Neural progenitor cell (in vitro differentiated cells): ENCODE measurements around the gene NOG. TPM values are rescaled to one million over a fixed set of nuclear protein-coding genes. Genes with fewer than 3 reads are reported as not detected.

Experiments used
- DNase-seq: peaks from one replicate; pipeline ENCODE4 v3.0.0-alpha.2; 2016; ENCODE audit warnings: low spot score
- H2AFZ ChIP-seq: fragments of 200-600 bp; sonication (generic); replicated peaks from 2 replicates; pipeline ENCODE4 v1.6.1; 2016; ENCODE audit warnings: antibody characterized with exemption
- H3F3A ChIP-seq: fragments of 200-600 bp; sonication (generic); 2 replicates; pipeline ENCODE4 v1.6.1; 2016; ENCODE audit warnings: antibody characterized with exemption, low read depth
- H3K27ac ChIP-seq: fragments of 200-600 bp; sonication (generic); 2 replicates; pipeline ENCODE4 v1.5.1; 2016; ENCODE audit warnings: mild to moderate bottlenecking
- H3K27me3 ChIP-seq: fragments of 200-600 bp; sonication (generic); 2 replicates; pipeline ENCODE4 v1.6.1; 2016; ENCODE audit warnings: mild to moderate bottlenecking, moderate library complexity
- H3K36me3 ChIP-seq: fragments of 200-600 bp; sonication (generic); 2 replicates; pipeline ENCODE4 v1.5.1; 2016
- H3K4me1 ChIP-seq: fragments of 200-600 bp; sonication (generic); 2 replicates; pipeline ENCODE4 v1.6.1; 2016; ENCODE audit warnings: mixed run types
- H3K4me2 ChIP-seq: fragments of 200-600 bp; sonication (generic); 2 replicates; pipeline ENCODE4 v1.6.1; 2016
- H3K4me3 ChIP-seq: fragments of 200-600 bp; sonication (generic); 2 replicates; pipeline ENCODE4 v1.5.1; 2016
- H3K79me2 ChIP-seq: fragments of 200-600 bp; sonication (generic); 2 replicates; pipeline ENCODE4 v1.6.1; 2016; ENCODE audit warnings: low read depth
- H3K9ac ChIP-seq: fragments of 200-600 bp; sonication (generic); 2 replicates; pipeline ENCODE4 v1.6.1; 2016
- H3K9me3 ChIP-seq: fragments of 200-600 bp; sonication (generic); 2 replicates; pipeline ENCODE4 v1.5.1; 2016; ENCODE audit warnings: low read depth
- H4K20me1 ChIP-seq: fragments of 200-600 bp; sonication (generic); 2 replicates; pipeline ENCODE4 v1.6.1; 2016; ENCODE audit warnings: low read depth
- H3K27ac Mint-ChIP-seq: 3 replicates; pipeline ENCODE4 v1.8.0; 2021; ENCODE audit warnings: mixed read lengths
- H3K27me3 Mint-ChIP-seq: 2 replicates; pipeline ENCODE4 v1.8.0; 2022; ENCODE audit warnings: low read depth, mild to moderate bottlenecking, inconsistent platforms, moderate library complexity, mixed read lengths; ENCODE audit not compliant: insufficient read depth
- H3K36me3 Mint-ChIP-seq: 3 replicates; pipeline ENCODE4 v1.8.0; 2021; ENCODE audit warnings: mixed read lengths
- H3K4me1 Mint-ChIP-seq: 3 replicates; pipeline ENCODE4 v1.8.0; 2021; ENCODE audit warnings: mixed read lengths
- H3K4me3 Mint-ChIP-seq: 3 replicates; pipeline ENCODE4 v1.8.0; 2021; ENCODE audit warnings: mild to moderate bottlenecking, moderate library complexity, mixed read lengths
- H3K9me3 Mint-ChIP-seq: 3 replicates; pipeline ENCODE4 v1.8.0; 2020; ENCODE audit warnings: mixed read lengths
- CTCF ChIP-seq: fragments of 200-600 bp; sonication (generic); IDR thresholded peaks from 2 replicates; pipeline ENCODE4 v1.5.1; 2017; ENCODE audit warnings: antibody characterized with exemption, mild to moderate bottlenecking
- EZH2 ChIP-seq: fragments of 200-600 bp; sonication (generic); IDR thresholded peaks from 2 replicates; pipeline ENCODE4 v1.6.1; 2017; ENCODE audit warnings: antibody characterized with exemption, mild to moderate bottlenecking, moderate library complexity
- EZH2phosphoT487 ChIP-seq: fragments of 200-600 bp; sonication (generic); IDR thresholded peaks from 2 replicates; pipeline ENCODE4 v1.6.1; 2017; ENCODE audit warnings: antibody characterized with exemption
- total RNA-seq: library from RNA; depleted of rRNA; stranded (reverse); fragments of >200 nt; gene quantifications from 2 replicates; pipeline ENCODE4 v1.2.3, GENCODE V29; 2015; ENCODE audit warnings: low replicate concordance

The NOG gene
- total RNA-seq, 1 donor from 2014 or later, result 0.34 TPM

DNA sequence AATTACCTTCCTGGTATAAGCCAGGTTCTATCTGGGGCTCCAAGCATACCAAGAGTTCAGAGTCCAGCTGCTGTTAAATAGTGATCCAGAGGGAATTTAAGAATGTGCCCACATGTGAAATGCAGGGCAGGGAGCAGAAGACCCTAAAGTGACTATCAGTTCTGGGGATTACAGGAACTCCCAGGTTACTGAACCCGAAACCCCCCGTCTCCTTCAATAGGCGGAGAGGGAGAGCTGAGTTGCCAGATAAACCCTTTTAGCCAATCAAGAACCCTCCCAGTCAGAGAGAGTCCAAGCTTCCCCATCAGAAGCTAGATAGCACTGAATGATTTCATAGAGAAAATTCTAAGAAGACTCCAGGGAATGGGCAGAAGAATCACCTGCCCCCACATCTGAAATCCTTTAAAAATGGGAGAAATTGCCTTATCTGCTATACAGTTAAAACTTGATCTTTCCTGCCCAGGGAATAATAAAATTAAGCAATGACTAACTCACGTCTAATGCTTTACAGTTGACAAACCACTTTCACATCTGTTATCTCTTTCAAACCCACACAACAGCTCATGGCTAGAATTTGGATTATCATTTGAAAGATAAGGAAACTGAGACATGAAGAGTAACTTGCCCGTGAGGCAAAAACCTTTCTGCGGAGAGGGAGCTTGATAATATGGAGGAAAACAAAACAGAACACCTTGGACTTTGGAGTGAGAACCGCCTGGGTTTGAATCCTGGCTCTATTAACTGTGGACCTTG is 10.2 kb downstream of the NOG start:
- H3K27ac Mint-ChIP-seq, result no peak overlapping the region

GRCh38 chr17:56604691-56605290 is 11.3 kb downstream of the NOG start:
- TF ChIP-seq CTCF (no peak), EZH2 (no peak), EZH2phosphoT487 (no peak)
- no peaks in the 10 kb centered on the region for H3K9me3 ChIP-seq
- DNase-seq, result no peak
- H3K79me2 ChIP-seq, result no peaks in the 10 kb centered on the region
- H3K36me3 ChIP-seq, result no peaks in the 10 kb centered on the region
- H3K27ac ChIP-seq, result no peak overlapping the region
- H2AFZ ChIP-seq, result no peak overlapping the region
- H3K4me3 ChIP-seq, result no peak overlapping the region
- no peak overlapping the region for H3K4me2 ChIP-seq
- H3K36me3 Mint-ChIP-seq, result no peaks in the 10 kb centered on the region
- H3K9me3 Mint-ChIP-seq, result peaks cover 6% of the 10 kb centered on the region
- H3K27ac Mint-ChIP-seq, result no peak overlapping the region
- peaks cover 41% of the 10 kb centered on the region for H3K4me1 Mint-ChIP-seq
- no peaks in the 10 kb centered on the region for H3F3A ChIP-seq
- H4K20me1 ChIP-seq, result no peaks in the 10 kb centered on the region
- H3K27me3 ChIP-seq, result peaks cover 8% of the 10 kb centered on the region
- H3K27me3 Mint-ChIP-seq, result peaks cover 5% of the 10 kb centered on the region
- H3K9ac ChIP-seq, result no peak overlapping the region
- no peak overlapping the region for H3K4me3 Mint-ChIP-seq
- no peaks in the 10 kb centered on the region for H3K4me1 ChIP-seq

More for the DNA sequence above, 10.2 kb downstream of the NOG start:
- no peak for DNase-seq
- H3K36me3 ChIP-seq, result no peaks in the 10 kb centered on the region
- H3K4me2 ChIP-seq, result no peak overlapping the region
- no peak overlapping the region for H3K9ac ChIP-seq
- H3F3A ChIP-seq, result peaks cover 2% of the 10 kb centered on the region
- TF ChIP-seq EZH2phosphoT487, result no peak
- no peak for TF ChIP-seq CTCF
- TF ChIP-seq EZH2, result no peak
- Mint-ChIP-seq H3K4me3 (no peak overlapping the region), H3K9me3 (peaks cover 6% of the 10 kb centered on the region), H3K27me3 (peaks cover 6% of the 10 kb centered on the region), H3K36me3 (no peaks in the 10 kb centered on the region), H3K4me1 (peaks cover 44% of the 10 kb centered on the region)
- H3K9me3 ChIP-seq, result no peaks in the 10 kb centered on the region
- H3K4me1 ChIP-seq, result peaks cover under 1% of the 10 kb centered on the region
- H3K27ac ChIP-seq, result no peak overlapping the region
- no peaks in the 10 kb centered on the region for H3K79me2 ChIP-seq
- H3K4me3 ChIP-seq, result no peak overlapping the region
- H2AFZ ChIP-seq, result no peak overlapping the region
- no peaks in the 10 kb centered on the region for H4K20me1 ChIP-seq
- H3K27me3 ChIP-seq, result peaks cover 19% of the 10 kb centered on the region

DNA sequence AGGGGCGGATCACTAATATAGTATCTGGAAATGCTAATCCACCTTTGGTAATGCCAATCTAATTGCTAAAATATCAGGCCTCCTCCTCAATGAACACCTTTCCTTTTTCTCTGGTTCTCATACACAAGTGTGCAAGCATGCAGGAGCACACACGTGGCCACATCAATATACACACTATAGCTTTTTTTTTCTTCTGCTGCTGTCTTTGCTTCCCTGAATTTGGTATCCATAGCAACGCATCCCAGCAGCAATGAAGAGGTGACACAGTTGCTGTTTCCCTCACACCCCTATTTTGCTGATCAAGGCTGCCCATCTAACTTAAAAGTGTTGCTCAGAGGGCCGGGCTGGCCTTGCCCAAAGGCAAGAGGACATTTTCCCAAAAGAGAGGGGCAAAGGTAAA is 15.4 kb downstream of the NOG start:
- no peaks in the 10 kb centered on the region for H4K20me1 ChIP-seq
- Mint-ChIP-seq H3K27ac (no peak overlapping the region), H3K9me3 (peaks cover 6% of the 10 kb centered on the region), H3K27me3 (no peaks in the 10 kb centered on the region), H3K4me3 (no peak overlapping the region), H3K36me3 (no peaks in the 10 kb centered on the region), H3K4me1 (peaks cover 19% of the 10 kb centered on the region)
- H2AFZ ChIP-seq, result no peak overlapping the region
- H3F3A ChIP-seq, result no peaks in the 10 kb centered on the region
- H3K79me2 ChIP-seq, result no peaks in the 10 kb centered on the region
- H3K27ac ChIP-seq, result no peak overlapping the region
- TF ChIP-seq CTCF (no peak), EZH2phosphoT487 (no peak), EZH2 (no peak)
- DNase-seq, result no peak
- no peak overlapping the region for H3K4me3 ChIP-seq
- H3K9me3 ChIP-seq, result no peaks in the 10 kb centered on the region
- no peaks in the 10 kb centered on the region for H3K4me1 ChIP-seq
- H3K36me3 ChIP-seq, result no peaks in the 10 kb centered on the region
- no peaks in the 10 kb centered on the region for H3K27me3 ChIP-seq
- no peak overlapping the region for H3K4me2 ChIP-seq
- H3K9ac ChIP-seq, result no peak overlapping the region
